Activated B cell treated with CpG ODN at 0.5 μM for 24 hours (primary cell): Measurements from ENCODE around the gene CYTH2. TPM values are rescaled to one million over a fixed set of nuclear protein-coding genes. Genes with fewer than 3 reads are reported as not detected.

Experiments used
- ATAC-seq: fragments of 200-7000 bp; cut with Tn5 transposase; one replicate; pipeline ENCODE4 v1.10.0; 2021; ENCODE audit warnings: low read depth, mild to moderate bottlenecking, moderate library complexity
- CTCF ChIA-PET: fragments of 350-600 bp; sonication (Branson Sonifier 250); formaldehyde crosslinking; loops from one replicate; lab custom pipeline; 2021; ENCODE audit warnings: antibody characterized with exemption; lab: Charles Lee
- POLR2A ChIA-PET: fragments of 350-600 bp; sonication (Branson Sonifier 250); formaldehyde crosslinking; loops from one replicate; lab custom pipeline; 2021; ENCODE audit warnings: antibody characterized with exemption; lab: Charles Lee
- DNase-seq: peaks from one replicate; pipeline ENCODE4 v3.0.0; 2022
- H3K27ac Mint-ChIP-seq: one replicate; pipeline ENCODE4 v1.8.0; 2020; ENCODE audit warnings: mixed read lengths
- H3K27me3 Mint-ChIP-seq: one replicate; pipeline ENCODE4 v1.8.0; 2021; ENCODE audit warnings: mixed read lengths
- H3K36me3 Mint-ChIP-seq: one replicate; pipeline ENCODE4 v1.8.0; 2021; ENCODE audit warnings: low read depth, mixed read lengths
- H3K4me1 Mint-ChIP-seq: one replicate; pipeline ENCODE4 v1.8.0; 2021; ENCODE audit warnings: mixed read lengths
- H3K4me3 Mint-ChIP-seq: one replicate; pipeline ENCODE4 v1.8.0; 2020; ENCODE audit warnings: mild to moderate bottlenecking, mixed read lengths
- H3K9me3 Mint-ChIP-seq: one replicate; pipeline ENCODE4 v1.8.0; 2020; ENCODE audit warnings: mixed read lengths
- CTCF ChIP-seq: fragments of 200-600 bp; IDR thresholded peaks from one replicate; pipeline ENCODE4 v1.8.0; 2022; ENCODE audit warnings: antibody characterized with exemption, mild to moderate bottlenecking
- intact Hi-C: fragments of 100-400 bp; cut with micrococcal nuclease; formaldehyde crosslinking; loops from one replicate; pipeline ENCODE4 v1.15.1; 2024
- total RNA-seq: library from RNA; stranded (reverse); gene quantifications from 2 replicates; pipeline ENCODE4 v1.2.3, GENCODE V29; 2022

The CYTH2 gene
- total RNA-seq, 1 donor from 2014 or later, result 35.6 TPM

- Mint-ChIP-seq H3K36me3 (no peaks in the 10 kb centered on the region), H3K4me3 (no peak overlapping the region), H3K9me3 (no peaks in the 10 kb centered on the region), H3K27me3 (peaks cover 2% of the 10 kb centered on the region), H3K4me1 (peaks cover 15% of the 10 kb centered on the region), H3K27ac (no peak overlapping the region)
- no peak for DNase-seq
- no peak for ATAC-seq
- TF ChIP-seq CTCF, result no peak
- ChIA-PET CTCF (interaction anchor here (1.7 to 3.0 kb wide), 3 partner anchors 12 to 101 kb away, joined by 4 to 24 read pairs (median 11); no protein-coding TSS in a partner anchor), POLR2A (interaction anchor here (0.6 to 1.0 kb wide), 2 partner anchors 15 to 111 kb away, joined by 3 read pairs; partner anchors contain the start of gene RPL18)
- intact Hi-C loops, result no loop called here
Measured at GRCh38 chr19:48507911-48508439, 38.8 kb downstream of the CYTH2 start.

DNA sequence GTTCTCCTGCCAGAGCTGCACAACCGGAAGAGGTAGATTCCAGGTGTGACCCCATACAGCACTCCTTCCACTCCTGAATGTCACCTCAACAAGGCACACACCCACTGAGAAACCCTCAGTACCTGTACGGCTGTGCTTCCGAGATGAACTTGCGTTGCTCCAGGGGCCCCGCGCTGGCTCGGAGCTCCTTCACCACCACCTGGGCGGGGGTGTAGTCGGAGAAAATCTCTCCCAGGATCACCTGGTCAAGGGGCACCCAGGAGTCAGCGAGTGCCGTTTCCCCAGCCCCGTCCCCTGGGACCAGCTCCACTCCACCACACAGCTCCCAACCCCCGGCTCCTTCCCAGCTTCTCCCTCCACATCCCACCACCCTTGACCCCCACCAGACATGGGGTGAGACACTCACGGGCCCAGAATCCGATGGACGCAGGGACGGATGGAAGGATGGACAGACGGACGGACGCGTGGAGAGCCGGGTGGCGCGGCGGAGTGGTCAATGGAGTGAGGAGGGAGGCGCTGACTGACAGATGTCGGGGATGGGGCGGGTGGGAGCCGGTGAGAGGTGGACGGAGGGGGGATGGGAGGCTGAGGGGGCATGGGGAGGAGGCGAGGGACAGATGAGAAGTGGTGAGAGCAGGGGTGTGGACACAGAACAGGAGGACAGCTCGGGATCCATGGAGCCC lies 39.7 kb downstream of the CYTH2 start:
- DNase-seq (no peak), ATAC-seq (no peak)
- no peaks in the 10 kb centered on the region for H3K36me3 Mint-ChIP-seq
- no peak overlapping the region for H3K4me3 Mint-ChIP-seq
- CTCF ChIA-PET, result interaction anchor here (1.2 to 3.0 kb wide), 3 partner anchors 13 to 75 kb away, joined by 4 to 24 read pairs (median 4); no protein-coding TSS in a partner anchor
- H3K4me1 Mint-ChIP-seq, result peaks cover 13% of the 10 kb centered on the region
- H3K9me3 Mint-ChIP-seq, result no peaks in the 10 kb centered on the region
- no peak overlapping the region for H3K27ac Mint-ChIP-seq
- intact Hi-C loops, result no loop called here
- POLR2A ChIA-PET, result interaction anchor here (0.8 to 1.0 kb wide), 2 partner anchors 16 to 1168 kb away, joined by 3 to 4 read pairs; no protein-coding TSS in a partner anchor
- H3K27me3 Mint-ChIP-seq, result peaks cover 2% of the 10 kb centered on the region
- no peak for TF ChIP-seq CTCF

DNA sequence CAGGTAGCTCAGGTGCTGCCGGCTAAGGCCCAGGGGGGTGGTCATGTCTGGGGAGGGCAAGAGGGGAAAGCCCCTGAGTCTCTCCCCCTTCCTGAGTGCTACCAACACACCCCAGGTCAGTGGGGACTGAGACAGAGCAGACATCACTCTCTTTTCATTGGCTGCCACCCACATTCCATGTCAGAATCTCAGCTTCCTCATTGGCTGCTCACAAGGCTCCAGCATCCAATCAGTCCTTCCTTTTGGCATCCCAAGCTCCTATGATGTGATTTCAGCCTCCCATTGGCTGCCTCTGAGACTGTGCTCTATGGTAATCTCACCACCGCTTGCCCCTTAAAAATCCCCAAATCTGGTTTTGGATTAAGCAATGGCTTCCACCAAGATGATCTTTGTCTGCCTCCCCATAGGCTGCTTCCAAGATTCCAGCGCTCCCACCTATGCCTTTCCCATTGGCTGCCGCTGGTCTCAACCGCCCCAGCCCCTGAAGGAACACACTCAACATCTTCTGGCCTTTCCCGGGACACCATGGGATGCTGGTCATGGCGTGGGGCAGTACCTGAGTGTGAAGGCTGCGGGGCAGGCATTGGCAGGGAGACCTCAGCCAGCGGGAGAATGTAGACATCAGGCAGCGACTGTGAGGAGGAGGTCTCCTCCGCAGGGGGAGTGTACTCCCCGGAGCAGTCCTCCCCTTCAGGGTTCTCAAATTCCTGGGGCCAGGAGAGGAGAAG lies 40.5 kb downstream of the CYTH2 start:
- ATAC-seq, result no peak
- H3K27ac Mint-ChIP-seq, result no peak overlapping the region
- H3K9me3 Mint-ChIP-seq, result no peaks in the 10 kb centered on the region
- DNase-seq, result no peak
- peaks cover 2% of the 10 kb centered on the region for H3K27me3 Mint-ChIP-seq
- CTCF ChIA-PET, result interaction anchor here (1.2 kb wide), 1 partner anchor 20 kb away, joined by 4 read pairs; no protein-coding TSS in a partner anchor
- H3K4me3 Mint-ChIP-seq, result no peak overlapping the region
- no peak for TF ChIP-seq CTCF
- intact Hi-C loops, result loop anchor here (5.0 to 10.0 kb wide), 4 partner anchors 117 to 325 kb away; partner anchors contain the start of genes CARD8, GRIN2D, HSD17B14 and IZUMO1
- POLR2A ChIA-PET, result interaction anchor here (0.5 kb wide), 1 partner anchor 68 kb away, joined by 9 read pairs; no protein-coding TSS in a partner anchor
- H3K4me1 Mint-ChIP-seq, result peaks cover 17% of the 10 kb centered on the region
- no peaks in the 10 kb centered on the region for H3K36me3 Mint-ChIP-seq

DNA sequence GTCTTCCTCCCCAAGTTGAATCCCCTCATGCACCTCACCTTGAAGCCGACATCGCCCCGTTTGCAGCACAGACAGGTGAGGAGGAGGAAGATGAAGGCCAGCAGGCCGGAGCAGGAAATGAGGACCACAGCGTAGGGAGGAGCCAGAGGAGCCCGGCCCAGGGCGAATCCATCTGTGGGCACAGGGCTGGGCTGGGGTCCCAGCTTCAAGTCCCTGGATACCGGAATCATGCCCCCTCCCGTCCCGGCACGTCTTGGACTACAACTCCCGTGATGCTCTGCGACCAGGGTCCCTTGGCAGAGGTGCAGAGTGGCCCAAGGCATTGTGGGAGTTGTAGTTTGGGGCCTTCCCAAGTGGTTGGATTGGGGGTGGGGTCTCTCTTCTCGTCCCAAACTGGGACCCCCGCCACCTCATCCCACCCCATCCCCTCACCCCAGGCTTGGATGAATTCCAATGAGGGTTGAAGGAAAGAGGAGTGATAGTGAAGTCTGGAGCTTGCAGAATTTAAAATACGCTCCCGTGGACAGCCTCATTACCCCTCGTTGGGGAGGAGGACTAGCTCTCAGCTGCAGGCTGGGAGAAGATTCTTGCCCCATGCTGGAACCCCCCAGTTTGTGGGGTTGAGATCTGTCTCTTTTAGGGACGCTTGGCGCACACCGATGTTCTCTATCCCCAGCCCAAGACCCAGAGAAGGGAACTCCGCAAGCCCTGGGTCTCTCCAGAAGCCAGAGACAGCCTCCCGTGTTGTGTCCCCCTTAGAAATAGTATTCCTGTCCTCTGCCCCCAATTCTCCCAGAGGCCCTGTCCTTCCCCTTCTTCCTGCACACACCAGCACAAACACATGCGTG lies 41.5 kb downstream of the CYTH2 start:
- H3K27me3 Mint-ChIP-seq, result peaks cover 2% of the 10 kb centered on the region
- TF ChIP-seq CTCF, result no peak
- peak overlapping the region; percentile 31 for H3K27ac Mint-ChIP-seq
- peak overlapping the region; percentile 71 for H3K4me3 Mint-ChIP-seq
- intact Hi-C loops, result loop anchor here (5.0 to 10.0 kb wide), 4 partner anchors 118 to 324 kb away; partner anchors contain the start of genes CARD8, GRIN2D, HSD17B14 and IZUMO1
- ATAC-seq (peak; percentile 58), DNase-seq (peak; percentile 51)
- H3K4me1 Mint-ChIP-seq, result peaks cover 17% of the 10 kb centered on the region
- POLR2A ChIA-PET, result interaction anchor here (0.6 to 0.9 kb wide), 4 partner anchors 17 to 461 kb away, joined by 3 to 6 read pairs (median 3); partner anchors contain the start of genes RPL18 and SPHK2
- CTCF ChIA-PET, result no interaction called here
- no peaks in the 10 kb centered on the region for H3K9me3 Mint-ChIP-seq
- H3K36me3 Mint-ChIP-seq, result no peaks in the 10 kb centered on the region
